ENCODE results near the gene PRR15.

Gene PRR15

DNA sequence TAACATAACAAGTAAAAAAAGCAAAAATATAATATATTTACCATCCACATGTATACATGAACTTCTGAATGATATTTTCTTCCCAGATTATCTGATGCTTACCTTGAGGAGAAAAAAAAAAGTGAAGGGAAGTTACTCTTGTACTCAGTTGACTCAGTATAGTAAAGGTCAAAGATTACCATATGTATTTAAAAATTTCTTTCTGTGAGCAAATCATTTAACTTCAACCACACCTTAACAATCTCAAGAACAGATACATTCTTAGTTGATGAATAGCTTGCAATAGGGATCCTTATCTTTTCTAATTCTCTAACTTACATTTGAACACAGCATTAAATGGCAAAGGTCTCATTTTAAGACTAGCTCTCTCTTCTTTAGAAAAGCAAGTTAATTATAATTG lies 29.8 kb downstream of the PRR15 start:
- no peak for TF ChIP-seq GATA2 (IDR thresholded peaks at IDR 0.05; ENCODE audit: low read depth, low read length)
- TF ChIP-seq GATA3 (IDR thresholded peaks at IDR 0.05; ENCODE audit: low read depth, low read length) = no peak

DNA sequence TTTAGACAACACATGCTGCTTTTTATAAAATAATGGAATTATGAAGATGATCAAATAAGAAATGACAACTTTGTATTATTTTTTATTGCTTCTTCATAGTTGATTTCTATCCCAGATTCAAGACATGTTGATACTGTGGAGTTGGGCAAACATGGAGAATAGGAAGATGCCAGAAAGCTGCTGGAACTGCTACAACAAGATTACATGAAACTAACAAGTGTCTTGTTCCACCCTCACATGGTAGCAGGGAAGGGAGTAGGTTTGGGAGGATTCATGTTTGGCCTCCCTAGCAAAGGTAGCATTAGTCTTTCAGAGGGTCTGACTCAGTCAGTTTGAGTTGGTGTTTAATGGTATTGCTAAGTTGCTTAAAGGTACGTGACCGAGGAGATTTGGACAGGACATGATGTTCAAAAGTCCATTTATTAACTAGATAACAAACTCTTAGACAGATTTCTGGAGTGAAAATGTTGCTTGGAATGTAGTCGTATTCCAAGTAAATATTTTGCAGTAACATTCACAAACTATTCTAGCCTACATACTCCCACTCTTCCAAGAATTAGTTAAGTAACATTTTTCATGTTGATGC lies 33.1 kb downstream of the PRR15 start:
- TF ChIP-seq GATA2 (IDR thresholded peaks at IDR 0.05; ENCODE audit: low read depth, low read length) (no peak), GATA3 (IDR thresholded peaks at IDR 0.05; ENCODE audit: low read depth, low read length) (no peak)

DNA sequence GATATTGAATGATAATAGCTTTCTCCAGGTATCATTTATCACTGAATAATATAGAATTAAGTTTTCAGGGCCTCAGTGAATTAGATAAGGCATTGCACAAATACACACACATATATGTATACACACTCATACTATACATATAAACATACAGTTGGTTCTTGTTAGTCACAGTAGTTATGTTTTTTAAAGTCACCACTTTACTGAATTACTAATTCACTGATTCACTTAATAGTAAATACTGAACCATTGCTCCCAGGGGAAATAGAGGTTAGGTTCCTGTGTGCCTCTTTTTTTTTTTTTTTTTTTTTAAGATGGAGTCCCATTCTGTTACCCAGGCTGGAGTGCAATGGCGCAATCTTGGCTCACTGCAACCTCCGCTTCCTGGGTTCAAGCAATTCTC lies 33.6 kb downstream of the PRR15 start:
- TF ChIP-seq GATA2 (IDR thresholded peaks at IDR 0.05; ENCODE audit: low read depth, low read length) = no peak
- no peak for TF ChIP-seq GATA3 (IDR thresholded peaks at IDR 0.05; ENCODE audit: low read depth, low read length)

GRCh38 chr7:29598137-29598536 lies 34.5 kb downstream of the PRR15 start:
- no peak for TF ChIP-seq GATA2 (IDR thresholded peaks at IDR 0.05; ENCODE audit: low read depth, low read length)
- TF ChIP-seq GATA3 (IDR thresholded peaks at IDR 0.05; ENCODE audit: low read depth, low read length) = no peak

DNA sequence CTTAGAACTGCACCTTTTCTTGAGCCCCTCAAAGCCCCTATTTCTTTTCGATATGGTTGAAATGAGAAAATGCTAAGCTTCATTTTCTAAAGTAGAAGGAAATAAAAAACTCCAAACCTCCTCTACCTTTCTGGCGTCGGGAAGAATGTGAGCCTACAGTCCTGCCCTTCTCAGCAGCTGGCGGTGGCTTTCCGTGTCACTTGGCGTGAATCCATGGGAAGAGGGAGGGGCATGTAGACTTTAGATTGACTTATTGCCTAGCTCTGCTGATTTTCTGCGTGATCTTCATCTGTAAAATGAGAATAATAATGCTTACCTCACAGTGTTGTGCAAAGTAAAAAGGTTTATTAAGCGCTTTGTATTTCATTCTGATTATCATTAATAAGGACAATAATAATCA lies 35.0 kb downstream of the PRR15 start:
- TF ChIP-seq GATA3 (IDR thresholded peaks at IDR 0.05; ENCODE audit: low read depth, low read length) (no peak), GATA2 (IDR thresholded peaks at IDR 0.05; ENCODE audit: low read depth, low read length) (no peak)

- TF ChIP-seq GATA3 (IDR thresholded peaks at IDR 0.05; ENCODE audit: low read depth, low read length) = no peak
- TF ChIP-seq GATA2 (IDR thresholded peaks at IDR 0.05; ENCODE audit: low read depth, low read length) = no peak
These were observed 35.4 kb downstream of the PRR15 start for GRCh38 chr7:29599026-29599425.

GRCh38 chr7:29600661-29601060 lies 37.0 kb downstream of the PRR15 start:
- TF ChIP-seq GATA2 (IDR thresholded peaks at IDR 0.05; ENCODE audit: low read depth, low read length) (no peak), GATA3 (IDR thresholded peaks at IDR 0.05; ENCODE audit: low read depth, low read length) (no peak)

DNA sequence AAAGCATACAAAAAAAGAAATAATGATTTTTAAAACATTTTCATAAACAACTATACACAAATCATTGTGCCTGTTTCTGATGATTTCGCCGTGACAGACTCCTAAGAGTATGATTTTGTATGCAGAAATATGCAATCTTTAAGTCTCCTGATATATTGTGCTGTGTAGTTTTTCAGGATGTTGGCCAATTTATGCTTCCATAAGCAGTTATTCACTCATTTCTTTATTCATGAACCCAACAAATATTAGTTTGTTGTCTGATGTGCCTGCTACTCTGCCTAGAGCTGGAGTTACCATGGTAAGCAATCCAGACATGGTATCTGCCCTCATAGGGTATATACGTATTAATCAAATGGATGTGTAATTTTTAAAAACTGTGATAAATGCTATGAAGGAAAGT lies 40.4 kb downstream of the PRR15 start:
- TF ChIP-seq GATA3 (IDR thresholded peaks at IDR 0.05; ENCODE audit: low read depth, low read length) (no peak), GATA2 (IDR thresholded peaks at IDR 0.05; ENCODE audit: low read depth, low read length) (no peak)

DNA sequence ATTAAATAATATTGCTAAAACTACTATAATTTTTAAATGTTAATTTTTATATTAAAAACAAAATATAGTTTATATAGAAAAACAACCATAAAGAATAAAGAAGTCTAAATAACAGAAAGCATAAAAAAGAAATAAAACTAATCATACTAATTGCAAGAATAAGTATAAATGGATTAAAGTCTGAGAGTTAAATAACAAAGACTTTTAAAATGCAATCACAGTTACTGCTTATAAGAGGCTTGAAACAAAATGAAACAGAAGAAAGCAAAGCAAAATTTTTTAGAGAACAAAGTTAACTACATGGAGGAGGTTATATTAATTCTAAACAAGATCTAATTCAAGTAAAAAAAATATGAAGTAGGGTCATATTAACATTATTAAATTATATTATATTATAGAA lies 41.1 kb downstream of the PRR15 start:
- TF ChIP-seq GATA2 (IDR thresholded peaks at IDR 0.05; ENCODE audit: low read depth, low read length) = no peak
- TF ChIP-seq GATA3 (IDR thresholded peaks at IDR 0.05; ENCODE audit: low read depth, low read length) = no peak

DNA sequence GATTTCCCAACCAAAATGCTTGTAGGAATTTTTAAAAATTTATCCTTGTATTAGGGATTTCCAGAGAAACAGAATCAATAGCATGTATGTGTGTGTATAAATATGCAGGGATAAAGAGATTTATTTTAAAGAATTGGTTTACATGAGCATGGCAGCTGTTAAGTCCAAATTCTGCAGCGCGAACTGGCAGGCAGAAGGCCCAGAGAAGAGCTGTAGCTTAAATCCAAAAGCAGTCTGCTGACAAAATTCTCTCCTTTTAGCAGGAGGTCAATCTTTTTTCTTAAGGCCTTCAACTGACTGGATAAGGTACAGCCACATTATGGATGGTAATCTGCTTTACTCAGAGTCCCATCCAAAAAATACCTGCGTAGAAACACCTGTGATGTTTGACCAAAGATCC lies 42.0 kb downstream of the PRR15 start:
- TF ChIP-seq GATA3 (IDR thresholded peaks at IDR 0.05; ENCODE audit: low read depth, low read length) (no peak), GATA2 (IDR thresholded peaks at IDR 0.05; ENCODE audit: low read depth, low read length) (no peak)

DNA sequence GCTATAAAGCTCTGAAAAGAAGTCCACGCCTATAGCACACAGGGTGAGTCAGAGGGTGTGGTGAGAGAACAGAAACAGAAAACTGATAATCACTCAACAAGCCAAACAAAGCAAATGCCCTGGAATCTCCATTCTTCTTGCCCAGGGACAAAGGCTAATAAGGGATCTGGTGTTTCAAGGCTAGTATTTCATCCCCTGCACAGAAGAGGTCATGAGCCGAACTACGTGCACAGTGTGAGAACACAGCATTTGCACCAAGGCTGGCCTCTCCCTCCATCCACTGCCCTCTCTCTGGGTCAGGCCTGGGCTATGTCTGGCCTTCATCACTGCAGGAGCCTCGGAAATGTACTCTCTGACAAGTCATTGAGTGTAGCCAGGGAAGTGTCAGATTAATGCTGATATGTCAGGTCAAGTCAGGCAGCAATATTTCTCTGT lies 42.7 kb downstream of the PRR15 start:
- no peak for TF ChIP-seq GATA2 (IDR thresholded peaks at IDR 0.05; ENCODE audit: low read depth, low read length)
- no peak for TF ChIP-seq GATA3 (IDR thresholded peaks at IDR 0.05; ENCODE audit: low read depth, low read length)

GRCh38 chr7:29606830-29607229 lies 43.2 kb downstream of the PRR15 start:
- no peak for TF ChIP-seq GATA2 (IDR thresholded peaks at IDR 0.05; ENCODE audit: low read depth, low read length)
- no peak for TF ChIP-seq GATA3 (IDR thresholded peaks at IDR 0.05; ENCODE audit: low read depth, low read length)

GRCh38 chr7:29607259-29607658 lies 43.6 kb downstream of the PRR15 start:
- TF ChIP-seq GATA3 (IDR thresholded peaks at IDR 0.05; ENCODE audit: low read depth, low read length) (no peak), GATA2 (IDR thresholded peaks at IDR 0.05; ENCODE audit: low read depth, low read length) (no peak)

- TF ChIP-seq GATA2 (IDR thresholded peaks at IDR 0.05; ENCODE audit: low read depth, low read length) = no peak
- no peak for TF ChIP-seq GATA3 (IDR thresholded peaks at IDR 0.05; ENCODE audit: low read depth, low read length)
These were observed 44.3 kb downstream of the PRR15 start for GRCh38 chr7:29607889-29608288.

DNA sequence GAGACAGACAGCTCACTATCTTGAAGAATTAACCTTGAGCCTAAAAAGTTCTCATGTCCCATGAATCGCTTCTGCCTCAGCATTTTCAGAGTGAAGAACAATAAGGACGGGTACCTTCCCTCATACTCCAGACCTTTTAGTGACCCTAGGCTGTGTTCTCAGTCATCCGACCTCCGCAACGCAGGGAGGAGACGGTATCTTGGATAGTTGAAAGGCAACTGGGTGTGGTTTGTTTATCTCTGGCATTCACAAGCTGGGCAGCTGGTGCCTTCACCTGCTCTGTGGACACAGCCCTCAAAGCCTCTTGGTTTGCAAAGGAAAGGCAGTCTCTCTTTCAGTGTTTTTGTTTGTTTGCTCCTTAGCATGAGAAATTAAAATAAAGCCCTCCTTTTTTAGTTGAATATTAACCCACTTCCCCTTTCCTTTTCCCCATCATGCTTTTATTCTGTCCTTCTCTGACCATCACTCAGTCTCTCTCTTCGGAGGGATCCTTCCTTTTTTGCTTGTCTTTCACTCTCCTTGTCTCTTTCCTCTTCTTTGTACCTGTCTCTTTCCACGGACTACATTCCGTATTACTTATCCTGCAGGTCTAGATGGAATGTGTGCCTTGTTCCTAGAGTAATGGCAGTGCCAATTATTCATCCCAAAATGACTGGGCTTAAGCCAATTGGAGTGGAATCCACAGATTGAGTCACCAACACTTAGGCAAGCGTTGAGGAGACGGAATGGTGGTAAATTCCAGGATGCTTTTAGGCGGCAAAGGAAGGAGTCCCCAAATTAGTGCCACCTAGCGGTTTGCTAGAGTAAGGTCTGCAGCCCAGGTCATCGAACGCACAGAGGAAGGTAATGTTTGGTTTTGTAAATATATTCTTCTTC lies 45.8 kb downstream of the PRR15 start:
- no peak for TF ChIP-seq GATA2 (IDR thresholded peaks at IDR 0.05; ENCODE audit: low read depth, low read length)
- no peak for TF ChIP-seq GATA3 (IDR thresholded peaks at IDR 0.05; ENCODE audit: low read depth, low read length)

Measured in SH-SY5Y (cell line).